ENCODE measurements around the gene VEGFA.

DNA sequence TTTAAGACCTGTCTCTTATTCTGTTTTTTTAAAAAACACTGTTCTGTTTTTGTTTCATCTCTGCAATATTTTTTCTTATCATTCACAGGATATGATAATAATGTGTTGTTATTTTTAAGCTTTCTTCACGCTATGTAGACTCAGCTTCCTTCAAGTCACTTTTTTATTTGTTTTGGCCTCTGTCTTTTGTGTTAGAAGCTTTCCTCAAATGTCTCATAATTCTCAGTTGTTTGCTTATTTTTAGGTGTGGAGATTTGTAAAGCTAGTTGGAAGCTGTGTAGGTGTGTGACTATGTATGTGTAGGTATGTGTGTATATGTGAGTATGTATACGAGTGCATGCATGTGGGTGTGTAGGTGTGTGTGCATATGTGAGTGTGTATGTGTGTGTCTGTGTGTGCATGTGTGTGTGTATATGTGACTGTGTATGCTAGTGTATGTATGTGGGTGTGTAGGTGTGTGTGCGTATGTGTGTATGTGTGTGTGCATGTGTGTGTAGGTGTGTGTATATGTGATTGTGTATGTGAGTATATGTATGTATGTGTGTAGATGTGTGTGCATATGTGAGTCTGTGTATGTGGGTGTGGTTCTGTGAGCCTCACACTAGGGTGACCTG lies 16.3 kb upstream of the VEGFA start:
- TF ChIP-seq, protein P1, sequence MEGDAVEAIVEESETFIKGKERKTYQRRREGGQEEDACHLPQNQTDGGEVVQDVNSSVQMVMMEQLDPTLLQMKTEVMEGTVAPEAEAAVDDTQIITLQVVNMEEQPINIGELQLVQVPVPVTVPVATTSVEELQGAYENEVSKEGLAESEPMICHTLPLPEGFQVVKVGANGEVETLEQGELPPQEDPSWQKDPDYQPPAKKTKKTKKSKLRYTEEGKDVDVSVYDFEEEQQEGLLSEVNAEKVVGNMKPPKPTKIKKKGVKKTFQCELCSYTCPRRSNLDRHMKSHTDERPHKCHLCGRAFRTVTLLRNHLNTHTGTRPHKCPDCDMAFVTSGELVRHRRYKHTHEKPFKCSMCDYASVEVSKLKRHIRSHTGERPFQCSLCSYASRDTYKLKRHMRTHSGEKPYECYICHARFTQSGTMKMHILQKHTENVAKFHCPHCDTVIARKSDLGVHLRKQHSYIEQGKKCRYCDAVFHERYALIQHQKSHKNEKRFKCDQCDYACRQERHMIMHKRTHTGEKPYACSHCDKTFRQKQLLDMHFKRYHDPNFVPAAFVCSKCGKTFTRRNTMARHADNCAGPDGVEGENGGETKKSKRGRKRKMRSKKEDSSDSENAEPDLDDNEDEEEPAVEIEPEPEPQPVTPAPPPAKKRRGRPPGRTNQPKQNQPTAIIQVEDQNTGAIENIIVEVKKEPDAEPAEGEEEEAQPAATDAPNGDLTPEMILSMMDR (IDR thresholded peaks at IDR 0.05): no peak
- TF ChIP-seq EP300 (IDR thresholded peaks at IDR 0.05) (no peak), POLR2A (IDR thresholded peaks at IDR 0.05) (no peak), POLR2AphosphoS5 (IDR thresholded peaks at IDR 0.05) (no peak)
